SK-N-SH (cell line): Measurements from ENCODE around the gene DYDC2. TPM values are rescaled to one million over a fixed set of nuclear protein-coding genes. Genes with fewer than 3 reads are reported as not detected.

ENCODE experiments used
- CTCF ChIA-PET: fragments of 300-600, 350-600 bp; formaldehyde crosslinking; extraction: SDS; loops from one replicate; lab custom pipeline; 2021; lab: Yijun Ruan, JAX
- POLR2A ChIA-PET: fragments of 350-600 bp; sonication (Branson Sonifier 250); formaldehyde crosslinking; extraction: SDS; loops from one replicate; lab custom pipeline; 2020; ENCODE audit warnings: antibody characterized with exemption, inconsistent platforms; lab: Yijun Ruan, JAX
- DNase-seq: peaks from one replicate; pipeline ENCODE4 v3.0.0; 2012
- H2AFZ ChIP-seq: fragments of 200-600 bp; sonication (generic); 2 replicates; pipeline ENCODE4 v1.8.1; 2016; ENCODE audit warnings: antibody characterized with exemption, mild to moderate bottlenecking, low read depth
- H3F3A ChIP-seq: fragments of 200-600 bp; sonication (generic); replicated peaks from 2 replicates; pipeline ENCODE3; 2016; ENCODE audit warnings: antibody characterized with exemption, mild to moderate bottlenecking; ENCODE audit not compliant: insufficient read depth
- H3K27ac ChIP-seq, 2 experiments: fragments of 200-500 bp in 1 of 2; fragments of 200-600 bp in 1 of 2; sonication (Bioruptor generic) in 1 of 2; sonication (generic), shearing (Covaris generic) in 1 of 2; 2 replicates each; pipeline versions ENCODE4 v1.5.1 to v1.6.1; 2014 to 2016; ENCODE audit warnings: low read depth in 2 of 2, inconsistent platforms in 1 of 2, low read length in 1 of 2, mild to moderate bottlenecking in 1 of 2, mixed read lengths in 1 of 2
- H3K27me3 ChIP-seq: fragments of 200-600 bp; sonication (generic), shearing (Covaris generic); 2 replicates; pipeline ENCODE4 v1.6.1; 2016; ENCODE audit warnings: mixed run types; ENCODE audit not compliant: insufficient read depth
- H3K36me3 ChIP-seq, 2 experiments: fragments of 200-500 bp in 1 of 2; fragments of 200-600 bp in 1 of 2; sonication (Bioruptor generic) in 1 of 2; sonication (generic) in 1 of 2; replicated peaks in 1 of 2; 2 replicates each; pipeline versions ENCODE3 to v1.5.1; 2014 to 2016; ENCODE audit warnings: low read length in 1 of 2, mild to moderate bottlenecking in 1 of 2; ENCODE audit not compliant: insufficient read depth in 2 of 2, control insufficient read depth in 1 of 2
- H3K4me1 ChIP-seq, 2 experiments: fragments of 200-500 bp in 1 of 2; fragments of 200-600 bp in 1 of 2; sonication (Bioruptor generic) in 1 of 2; sonication (generic), shearing (Covaris generic) in 1 of 2; 2 replicates each; pipeline versions ENCODE4 v1.5.1 to v1.6.1; 2014 to 2016; ENCODE audit warnings: low read depth in 1 of 2, low read length in 1 of 2, mixed run types in 1 of 2; ENCODE audit not compliant: insufficient read depth in 2 of 2, control insufficient read depth in 1 of 2
- H3K4me2 ChIP-seq: fragments of 200-600 bp; sonication (generic), shearing (Covaris generic); 2 replicates; pipeline ENCODE4 v1.6.1; 2017; ENCODE audit warnings: mixed run types
- H3K4me3 ChIP-seq, 2 experiments: fragments of 200-500 bp in 1 of 2; fragments of 200-600 bp in 1 of 2; sonication (Bioruptor generic) in 1 of 2; sonication (generic), shearing (Covaris generic) in 1 of 2; 2 replicates each; pipeline versions ENCODE4 v1.5.1 to v1.8.1; 2014 to 2016; ENCODE audit warnings: low read depth in 2 of 2, inconsistent platforms in 1 of 2, low read length in 1 of 2, mild to moderate bottlenecking in 1 of 2, mixed read lengths in 1 of 2, moderate library complexity in 1 of 2
- H3K79me2 ChIP-seq: fragments of 200-600 bp; sonication (generic); 2 replicates; pipeline ENCODE4 v1.8.1; 2017; ENCODE audit warnings: mild to moderate bottlenecking; ENCODE audit not compliant: insufficient read depth
- H3K9ac ChIP-seq: fragments of 200-600 bp; sonication (generic); 2 replicates; pipeline ENCODE4 v1.6.1; 2017; ENCODE audit warnings: mixed run types
- H3K9me2 ChIP-seq: fragments of 200-600 bp; sonication (generic); 2 replicates; pipeline ENCODE4 v1.6.1; 2017; ENCODE audit warnings: mixed run types
- H3K9me3 ChIP-seq: fragments of 200-600 bp; sonication (generic); 2 replicates; pipeline ENCODE4 v1.6.1; 2017; ENCODE audit warnings: mixed run types, mild to moderate bottlenecking, moderate library complexity
- H4K20me1 ChIP-seq: fragments of 200-600 bp; sonication (generic); 2 replicates; pipeline ENCODE4 v1.6.1; 2017; ENCODE audit warnings: mild to moderate bottlenecking, mixed run types; ENCODE audit not compliant: insufficient read depth
- EP300 ChIP-seq, 2 experiments: IDR thresholded peaks; 2 replicates each; pipeline versions ENCODE4 v1.4.0 to v1.6.1; 2012; ENCODE audit warnings: borderline replicate concordance in 1 of 2, low read depth in 1 of 2, low read length in 1 of 2
- FOSL2 ChIP-seq: IDR thresholded peaks from 2 replicates; pipeline ENCODE4 v1.4.0; 2012; ENCODE audit warnings: low read depth, mild to moderate bottlenecking, moderate library complexity, borderline replicate concordance
- FOXM1 ChIP-seq: IDR thresholded peaks from 2 replicates; pipeline ENCODE4 v1.4.0; 2012; ENCODE audit warnings: low read depth, mild to moderate bottlenecking
- GATA2 ChIP-seq: sonication (generic); formaldehyde crosslinking; IDR thresholded peaks from 2 replicates; pipeline ENCODE4 v1.5.0; 2020; ENCODE audit warnings: mild to moderate bottlenecking, missing genetic modification reagents
- IRF3 ChIP-seq: fragments of 150-350 bp; IDR thresholded peaks from 2 replicates; pipeline ENCODE4 v1.6.1; 2016; ENCODE audit warnings: mild to moderate bottlenecking, low read depth, low read length
- MAX ChIP-seq: IDR thresholded peaks from 2 replicates; pipeline ENCODE4 v1.4.0; 2012; ENCODE audit warnings: low read depth
- MEF2A ChIP-seq: IDR thresholded peaks from 2 replicates; pipeline ENCODE4 v1.4.0; 2012; ENCODE audit warnings: low read depth, borderline replicate concordance
- MXI1 ChIP-seq: IDR thresholded peaks from 2 replicates; pipeline ENCODE4 v1.6.1; 2012; ENCODE audit warnings: mild to moderate bottlenecking, low read depth, low read length, improper control_type of control experiment
- REST ChIP-seq: IDR thresholded peaks from 2 replicates; pipeline ENCODE4 v1.6.1; 2012; ENCODE audit warnings: mild to moderate bottlenecking, low read depth, low read length, moderate library complexity
- TCF12 ChIP-seq: IDR thresholded peaks from 2 replicates; pipeline ENCODE4 v1.4.0; 2012
- USF1 ChIP-seq: IDR thresholded peaks from 2 replicates; pipeline ENCODE4 v1.4.0; 2012; ENCODE audit warnings: low read depth, borderline replicate concordance
- USF2 ChIP-seq: fragments of 150-350 bp; IDR thresholded peaks from 2 replicates; pipeline ENCODE4 v1.6.1; 2017; ENCODE audit warnings: antibody characterized with exemption, low read length, low read depth, borderline replicate concordance
- YY1 ChIP-seq: IDR thresholded peaks from 2 replicates; pipeline ENCODE4 v1.4.0; 2012; ENCODE audit warnings: low read depth, mild to moderate bottlenecking
- ZBTB33 ChIP-seq: IDR thresholded peaks from 2 replicates; pipeline ENCODE4 v1.4.0; 2012; ENCODE audit warnings: low read depth, borderline replicate concordance
- WGBS: methylation state at CpG from one replicate; pipeline ENCODE4 v1.1.6; 2017; ENCODE audit warnings: low lambda C conversion rate; 5-methylcytosine and 5-hydroxymethylcytosine counted together
- polyA plus RNA-seq, 3 experiments: library from polyadenylated mRNA; depleted of rRNA; stranded (reverse); fragments of >200 nt; gene quantifications; 2 replicates each; pipeline ENCODE4 v1.2.3, GENCODE V29; 2012

DYDC2 gene
- polyA plus RNA-seq, 1 of the 3 experiments (the other 2 are of a cell fraction) = 0.08 TPM

DNA sequence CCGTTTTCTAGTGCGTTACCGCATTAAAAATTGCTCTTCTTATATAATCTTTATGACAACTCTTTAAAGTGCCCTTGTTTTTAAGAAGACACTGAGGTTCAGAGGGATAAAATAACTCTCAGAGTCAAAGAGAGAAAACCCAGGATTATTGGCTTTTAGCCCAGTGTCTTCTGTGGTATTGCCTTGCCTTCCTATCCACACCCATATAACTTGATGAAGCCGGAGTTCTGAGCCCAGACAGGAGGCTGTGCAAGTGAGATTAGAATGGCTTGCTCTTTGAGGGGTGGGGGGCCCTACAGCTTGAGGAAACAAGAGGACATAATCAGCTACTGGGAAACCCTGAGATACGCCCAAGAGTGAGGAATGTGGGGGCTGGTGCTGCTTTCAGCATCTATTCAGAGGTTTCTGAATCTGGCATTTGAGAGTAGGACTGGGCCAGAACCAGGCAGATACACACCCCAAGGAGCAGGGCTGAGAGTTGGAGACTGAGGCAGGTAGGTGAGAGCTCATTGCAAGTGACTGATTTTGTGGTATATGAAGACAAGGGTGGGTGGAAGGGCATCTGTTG, 54.1 kb downstream of the DYDC2 start (continued):
- no peak for TF ChIP-seq USF1
- TF ChIP-seq, all 33 proteins: peak for 0

DNA sequence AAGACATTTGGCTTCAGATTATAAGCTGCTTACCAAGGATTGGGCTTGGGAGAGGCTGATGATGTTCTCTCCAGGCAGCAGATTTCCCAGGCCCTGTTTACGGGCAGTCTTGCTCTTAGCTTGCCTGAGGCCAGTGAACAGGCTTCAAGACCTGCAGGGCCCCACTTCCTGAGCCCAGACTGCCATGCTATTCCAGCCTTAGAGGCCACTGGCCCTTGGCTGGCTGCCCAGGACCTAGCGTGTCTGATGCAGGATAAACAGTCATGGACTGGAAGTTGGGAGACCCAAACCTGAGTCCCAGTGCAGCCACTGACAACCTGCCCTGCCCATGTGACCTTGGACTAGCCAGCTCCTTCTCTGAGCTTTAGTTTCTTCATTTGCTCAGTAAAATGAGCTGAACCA, 54.7 kb downstream of the DYDC2 start:
- no peaks in the 10 kb centered on the region for H3K9me3 ChIP-seq
- H3K4me3 ChIP-seq = no peak overlapping the region
- H3K4me2 ChIP-seq = no peak overlapping the region
- peak; percentile 49 for DNase-seq
- H3F3A ChIP-seq = peaks cover 5% of the 10 kb centered on the region
- H3K4me1 ChIP-seq = peaks cover 18 to 74% of the 10 kb centered on the region in 2 experiments; a peak in 3 of 4 replicates
- no peaks in the 10 kb centered on the region for H3K9me2 ChIP-seq
- CTCF ChIA-PET = interaction anchor here (1.5 to 3.5 kb wide), 5 partner anchors 23 to 534 kb away, joined by 3 to 20 read pairs (median 4); no protein-coding TSS in a partner anchor
- H3K79me2 ChIP-seq = no peaks in the 10 kb centered on the region; the same call in 1 of the 2 replicates
- 0 out of 2 replicates have a peak, but pooled peaks have one; percentile 31 for TF ChIP-seq MXI1
- no peak for TF ChIP-seq FOSL2
- TF ChIP-seq FOXM1 = no peak
- no peak for TF ChIP-seq YY1
- POLR2A ChIA-PET = no interaction called here
- H3K27ac ChIP-seq = peak overlapping the region in 1 of 2 experiments; percentile 56; a peak in 1 of 4 replicates
- no peak overlapping the region for H3K9ac ChIP-seq
- H2AFZ ChIP-seq = no peak overlapping the region
- no peaks in the 10 kb centered on the region for H3K36me3 ChIP-seq
- H3K27me3 ChIP-seq = no peaks in the 10 kb centered on the region
- 67% methylated on average over 1 of the region's 2 CpGs for WGBS
- H4K20me1 ChIP-seq = no peaks in the 10 kb centered on the region

- peak overlapping the region in 1 of 2 experiments; percentile 56; a peak in 1 of 4 replicates for H3K27ac ChIP-seq
- no peaks in the 10 kb centered on the region; the same call in 1 of the 2 replicates for H3K79me2 ChIP-seq
- peaks cover 5% of the 10 kb centered on the region for H3F3A ChIP-seq
- ChIA-PET POLR2A (no interaction called here), CTCF (interaction anchor here (1.2 to 3.5 kb wide), 6 partner anchors 23 to 534 kb away, joined by 3 to 20 read pairs (median 4); no protein-coding TSS in a partner anchor)
- no peaks in the 10 kb centered on the region for H3K27me3 ChIP-seq
- DNase-seq = no peak
- H2AFZ ChIP-seq = no peak overlapping the region
- 79% methylated on average over 1 of the region's 1 CpG for WGBS
- H4K20me1 ChIP-seq = no peaks in the 10 kb centered on the region
- peaks cover 18 to 77% of the 10 kb centered on the region in 2 experiments; a peak in 3 of 4 replicates for H3K4me1 ChIP-seq
- H3K4me2 ChIP-seq = no peak overlapping the region
- H3K9me2 ChIP-seq = no peaks in the 10 kb centered on the region
- H3K9me3 ChIP-seq = no peaks in the 10 kb centered on the region
- H3K9ac ChIP-seq = no peak overlapping the region
- H3K36me3 ChIP-seq = no peaks in the 10 kb centered on the region
- no peak overlapping the region for H3K4me3 ChIP-seq
- no peak for TF ChIP-seq EP300 (IDR thresholded peaks at IDR 0.05; ENCODE audit: borderline replicate concordance in 1 of 2, low read depth in 1 of 2, low read length in 1 of 2)
- TF ChIP-seq TCF12 = no peak
- no peak for TF ChIP-seq MAX
- TF ChIP-seq USF2 = no peak
- TF ChIP-seq MEF2A = no peak
- no peak for TF ChIP-seq IRF3
- no peak for TF ChIP-seq ZBTB33
- TF ChIP-seq REST = no peak
- no peak for TF ChIP-seq GATA2 (CRISPR knock-in tag)
These were observed 55.2 kb downstream of the DYDC2 start for GRCh38 chr10:80411681-80412220.
